NB4 (cell line): ENCODE results near the gene CPNE2.

Experiments used
- MYC ChIP-seq: IDR thresholded peaks from 2 replicates; pipeline ENCODE4 v1.6.1; 2011; ENCODE audit warnings: low read depth, low read length
- POLR2A ChIP-seq: IDR thresholded peaks from 2 replicates; pipeline ENCODE4 v1.6.1; 2011; ENCODE audit warnings: mild to moderate bottlenecking; ENCODE audit not compliant: insufficient read length; ENCODE audit errors: extremely low read depth
- TF ChIP-seq, protein P1 (sequence below): IDR thresholded peaks from one replicate; pipeline ENCODE4 v1.5.1; 2012; ENCODE audit warnings: low read depth, low read length
- TF ChIP-seq, protein P2 (sequence below): IDR thresholded peaks from 2 replicates; pipeline ENCODE4 v1.6.1; 2011; ENCODE audit warnings: low read depth, low read length

DNA sequence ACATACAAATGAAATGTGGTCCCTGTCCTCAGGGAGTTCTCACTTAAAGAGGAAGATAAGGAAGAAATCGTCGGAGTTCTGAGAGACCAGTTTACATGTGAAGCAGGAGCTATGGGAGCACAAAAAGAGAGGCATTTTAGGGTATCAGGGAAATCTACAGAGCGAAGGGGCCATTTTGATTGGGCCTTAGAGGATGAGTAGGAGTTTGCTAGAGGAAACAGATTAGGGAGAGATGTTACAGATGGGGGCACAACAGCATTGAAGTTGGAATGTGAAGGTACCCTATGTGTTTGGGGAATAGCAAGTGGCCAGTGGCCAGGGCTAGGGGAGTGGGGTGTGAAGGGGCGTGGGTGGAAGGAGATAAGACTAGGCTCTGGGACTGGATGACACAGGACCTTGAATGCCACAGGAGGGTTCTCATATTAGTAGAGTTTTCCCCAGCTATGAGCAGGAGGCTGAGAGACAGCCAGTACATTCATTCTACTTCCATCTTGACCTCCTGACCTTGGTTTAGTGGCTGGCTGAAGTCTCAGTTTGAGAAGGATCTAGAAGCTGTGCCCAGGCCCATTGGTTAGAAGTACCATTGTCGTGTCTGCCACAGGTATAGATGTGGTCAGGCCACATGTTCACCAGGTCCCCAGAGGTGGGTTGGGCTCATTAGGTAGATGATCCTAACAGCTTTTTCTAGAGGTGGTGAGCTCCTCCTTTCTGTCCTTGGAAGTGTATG lies 34.8 kb downstream of the CPNE2 start:
- TF ChIP-seq, protein P1, sequence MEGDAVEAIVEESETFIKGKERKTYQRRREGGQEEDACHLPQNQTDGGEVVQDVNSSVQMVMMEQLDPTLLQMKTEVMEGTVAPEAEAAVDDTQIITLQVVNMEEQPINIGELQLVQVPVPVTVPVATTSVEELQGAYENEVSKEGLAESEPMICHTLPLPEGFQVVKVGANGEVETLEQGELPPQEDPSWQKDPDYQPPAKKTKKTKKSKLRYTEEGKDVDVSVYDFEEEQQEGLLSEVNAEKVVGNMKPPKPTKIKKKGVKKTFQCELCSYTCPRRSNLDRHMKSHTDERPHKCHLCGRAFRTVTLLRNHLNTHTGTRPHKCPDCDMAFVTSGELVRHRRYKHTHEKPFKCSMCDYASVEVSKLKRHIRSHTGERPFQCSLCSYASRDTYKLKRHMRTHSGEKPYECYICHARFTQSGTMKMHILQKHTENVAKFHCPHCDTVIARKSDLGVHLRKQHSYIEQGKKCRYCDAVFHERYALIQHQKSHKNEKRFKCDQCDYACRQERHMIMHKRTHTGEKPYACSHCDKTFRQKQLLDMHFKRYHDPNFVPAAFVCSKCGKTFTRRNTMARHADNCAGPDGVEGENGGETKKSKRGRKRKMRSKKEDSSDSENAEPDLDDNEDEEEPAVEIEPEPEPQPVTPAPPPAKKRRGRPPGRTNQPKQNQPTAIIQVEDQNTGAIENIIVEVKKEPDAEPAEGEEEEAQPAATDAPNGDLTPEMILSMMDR: no peak
- TF ChIP-seq MYC: no peak
- TF ChIP-seq, protein P2, sequence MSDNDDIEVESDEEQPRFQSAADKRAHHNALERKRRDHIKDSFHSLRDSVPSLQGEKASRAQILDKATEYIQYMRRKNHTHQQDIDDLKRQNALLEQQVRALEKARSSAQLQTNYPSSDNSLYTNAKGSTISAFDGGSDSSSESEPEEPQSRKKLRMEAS: no peak
- no peak for TF ChIP-seq POLR2A
